Type B pancreatic cell (in vitro differentiated cells): ENCODE data around the gene FBXO34. TPM values are rescaled to one million over a fixed set of nuclear protein-coding genes. Genes with fewer than 3 reads are reported as not detected.
"Not testable (repeated sequence)": the region's sequence is repeated elsewhere in the genome, so short reads cannot be mapped to it uniquely, and the experiment has no call there.

Experiments
- DNase-seq: peaks from one replicate; pipeline ENCODE4 v3.0.0; 2021; ENCODE audit warnings: mixed read lengths; ENCODE audit not compliant: unreplicated experiment; ENCODE audit errors: extremely low spot score
- H3K27ac Mint-ChIP-seq: 2 replicates; pipeline ENCODE4 v1.8.0; 2021; ENCODE audit warnings: mild to moderate bottlenecking, mixed read lengths
- H3K27me3 Mint-ChIP-seq: 2 replicates; pipeline ENCODE4 v1.8.0; 2021; ENCODE audit warnings: mixed read lengths
- H3K36me3 Mint-ChIP-seq: 2 replicates; pipeline ENCODE4 v1.8.0; 2021; ENCODE audit warnings: mixed read lengths
- H3K4me1 Mint-ChIP-seq: one replicate; pipeline ENCODE4 v1.8.0; 2021; ENCODE audit warnings: mixed read lengths; ENCODE audit not compliant: unreplicated experiment
- H3K4me3 Mint-ChIP-seq: 2 replicates; pipeline ENCODE4 v1.8.0; 2021; ENCODE audit warnings: mild to moderate bottlenecking, mixed read lengths
- H3K9me3 Mint-ChIP-seq: 2 replicates; pipeline ENCODE4 v1.8.0; 2021; ENCODE audit warnings: mixed read lengths
- total RNA-seq: library from RNA; stranded (reverse); gene quantifications from 2 replicates; pipeline ENCODE4 v1.2.1, GENCODE V29; 2021; ENCODE audit warnings: low replicate concordance
- TF ChIP-seq, protein P1 (sequence below): fragments of 200-600 bp; sonication (generic); conservative IDR thresholded peaks from 2 replicates; pipeline ENCODE4 v1.5.0; 2021; ENCODE audit warnings: antibody characterized with exemption, mild to moderate bottlenecking

Gene FBXO34
- total RNA-seq, 1 donor from 2014 or later: 25.2 TPM

DNA sequence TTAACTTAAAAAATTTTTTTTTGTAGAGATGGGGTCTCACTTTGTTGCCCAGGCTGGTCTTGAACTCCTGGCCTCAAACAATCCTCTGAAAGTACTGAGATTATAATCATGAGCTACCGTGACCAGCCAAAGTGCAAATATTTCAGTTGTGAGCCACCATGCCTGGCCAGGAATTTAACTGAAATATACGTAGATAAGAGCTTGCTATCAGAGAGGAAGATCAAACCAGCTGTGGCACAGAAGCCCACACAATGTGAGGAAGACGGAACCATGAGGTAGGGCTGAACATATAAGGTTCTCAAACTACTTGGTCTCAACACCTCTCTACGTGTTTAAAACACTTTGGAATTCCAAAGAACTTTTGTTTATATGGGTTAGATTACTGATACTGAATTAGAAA, 111.3 kb downstream of the FBXO34 start:
- Mint-ChIP-seq H3K4me3 (no peak overlapping the region), H3K9me3 (no peaks in the 10 kb centered on the region), H3K4me1 (no peaks in the 10 kb centered on the region), H3K36me3 (peaks cover 27% of the 10 kb centered on the region), H3K27me3 (no peaks in the 10 kb centered on the region), H3K27ac (no peak overlapping the region)
- no peak for DNase-seq
- TF ChIP-seq, protein P1, sequence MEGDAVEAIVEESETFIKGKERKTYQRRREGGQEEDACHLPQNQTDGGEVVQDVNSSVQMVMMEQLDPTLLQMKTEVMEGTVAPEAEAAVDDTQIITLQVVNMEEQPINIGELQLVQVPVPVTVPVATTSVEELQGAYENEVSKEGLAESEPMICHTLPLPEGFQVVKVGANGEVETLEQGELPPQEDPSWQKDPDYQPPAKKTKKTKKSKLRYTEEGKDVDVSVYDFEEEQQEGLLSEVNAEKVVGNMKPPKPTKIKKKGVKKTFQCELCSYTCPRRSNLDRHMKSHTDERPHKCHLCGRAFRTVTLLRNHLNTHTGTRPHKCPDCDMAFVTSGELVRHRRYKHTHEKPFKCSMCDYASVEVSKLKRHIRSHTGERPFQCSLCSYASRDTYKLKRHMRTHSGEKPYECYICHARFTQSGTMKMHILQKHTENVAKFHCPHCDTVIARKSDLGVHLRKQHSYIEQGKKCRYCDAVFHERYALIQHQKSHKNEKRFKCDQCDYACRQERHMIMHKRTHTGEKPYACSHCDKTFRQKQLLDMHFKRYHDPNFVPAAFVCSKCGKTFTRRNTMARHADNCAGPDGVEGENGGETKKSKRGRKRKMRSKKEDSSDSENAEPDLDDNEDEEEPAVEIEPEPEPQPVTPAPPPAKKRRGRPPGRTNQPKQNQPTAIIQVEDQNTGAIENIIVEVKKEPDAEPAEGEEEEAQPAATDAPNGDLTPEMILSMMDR: no peak

DNA sequence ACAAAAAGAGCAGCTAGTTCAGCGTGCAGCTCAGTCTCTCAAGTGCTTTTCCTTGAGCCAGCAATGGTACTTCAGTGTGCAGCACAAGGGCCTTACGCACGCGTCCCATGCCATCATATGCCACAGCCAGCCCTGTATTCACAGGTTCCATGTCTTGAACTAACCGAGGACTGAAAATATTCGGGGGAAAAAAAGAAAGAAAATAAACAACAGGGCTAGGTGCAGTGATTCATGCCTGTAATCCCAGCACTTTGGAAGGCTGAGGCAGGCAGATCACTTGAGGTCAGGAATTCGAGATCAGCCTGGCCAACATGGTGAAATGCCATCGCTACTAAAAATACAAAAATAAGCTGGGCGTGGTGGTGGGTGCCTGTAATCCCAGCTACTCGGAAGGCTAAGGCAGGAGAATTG, 111.8 kb downstream of the FBXO34 start:
- not testable (repeated sequence) for H3K27me3 Mint-ChIP-seq, H3K4me3 Mint-ChIP-seq, DNase-seq, H3K4me1 Mint-ChIP-seq, H3K27ac Mint-ChIP-seq, H3K9me3 Mint-ChIP-seq
- H3K36me3 Mint-ChIP-seq: peaks cover 25% of the 10 kb centered on the region

DNA sequence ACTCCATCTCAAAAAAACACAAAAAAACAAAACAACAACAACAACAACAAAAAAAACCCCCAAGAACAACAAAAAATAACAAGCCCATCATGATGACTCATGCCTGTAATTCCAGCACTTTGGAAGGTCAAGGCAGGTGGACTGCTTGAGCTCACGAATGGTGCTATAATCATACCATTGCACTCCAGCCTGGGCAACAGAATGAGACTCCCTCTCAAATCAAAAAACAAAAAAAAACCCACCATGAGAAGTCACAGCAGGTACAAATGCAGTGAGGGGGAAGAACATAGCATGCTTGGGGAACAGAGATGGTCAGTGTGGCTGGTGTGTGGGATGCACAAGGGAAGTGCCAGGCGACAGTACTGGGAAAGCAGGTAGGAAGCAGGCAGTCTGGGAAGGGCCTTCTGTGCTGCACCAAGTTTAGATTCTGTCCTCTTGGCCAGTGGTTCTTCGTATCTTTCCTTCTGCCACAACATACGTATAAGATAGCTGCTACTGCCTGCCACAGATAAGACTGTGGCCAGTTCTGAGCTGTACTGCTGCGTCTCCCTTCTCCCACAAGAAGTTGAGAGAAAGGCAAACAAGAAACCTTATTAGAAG, 112.4 kb downstream of the FBXO34 start:
- no peak overlapping the region for H3K27ac Mint-ChIP-seq
- no peaks in the 10 kb centered on the region for H3K4me1 Mint-ChIP-seq
- DNase-seq: no peak
- H3K4me3 Mint-ChIP-seq: no peak overlapping the region
- peaks cover 22% of the 10 kb centered on the region for H3K36me3 Mint-ChIP-seq
- no peaks in the 10 kb centered on the region for H3K9me3 Mint-ChIP-seq
- TF ChIP-seq, protein P1: no peak
- no peaks in the 10 kb centered on the region for H3K27me3 Mint-ChIP-seq

DNA sequence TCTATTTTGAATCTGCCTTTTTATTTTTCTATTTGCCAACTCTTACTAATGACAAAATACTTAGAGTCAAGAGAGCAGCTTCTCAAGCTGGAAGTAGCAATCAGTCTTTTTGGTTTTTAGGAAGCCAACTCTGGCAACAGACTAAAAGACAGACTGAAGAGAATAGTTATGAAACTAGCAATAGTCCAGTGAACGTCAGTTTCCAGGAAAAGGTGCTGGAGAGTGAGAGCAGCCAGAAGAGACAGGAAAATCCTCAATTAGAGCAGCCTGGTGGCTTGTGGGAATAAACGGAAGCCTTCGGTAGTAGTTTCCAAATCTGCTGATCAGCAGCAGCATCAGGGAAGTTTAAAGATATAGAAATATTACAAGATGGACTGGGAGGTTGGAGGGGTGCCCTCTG, 113.3 kb downstream of the FBXO34 start:
- Mint-ChIP-seq H3K4me3 (no peak overlapping the region), H3K4me1 (no peaks in the 10 kb centered on the region), H3K36me3 (peaks cover 22% of the 10 kb centered on the region), H3K9me3 (no peaks in the 10 kb centered on the region), H3K27ac (no peak overlapping the region), H3K27me3 (no peaks in the 10 kb centered on the region)
- DNase-seq: no peak
- TF ChIP-seq, protein P1: no peak

DNA sequence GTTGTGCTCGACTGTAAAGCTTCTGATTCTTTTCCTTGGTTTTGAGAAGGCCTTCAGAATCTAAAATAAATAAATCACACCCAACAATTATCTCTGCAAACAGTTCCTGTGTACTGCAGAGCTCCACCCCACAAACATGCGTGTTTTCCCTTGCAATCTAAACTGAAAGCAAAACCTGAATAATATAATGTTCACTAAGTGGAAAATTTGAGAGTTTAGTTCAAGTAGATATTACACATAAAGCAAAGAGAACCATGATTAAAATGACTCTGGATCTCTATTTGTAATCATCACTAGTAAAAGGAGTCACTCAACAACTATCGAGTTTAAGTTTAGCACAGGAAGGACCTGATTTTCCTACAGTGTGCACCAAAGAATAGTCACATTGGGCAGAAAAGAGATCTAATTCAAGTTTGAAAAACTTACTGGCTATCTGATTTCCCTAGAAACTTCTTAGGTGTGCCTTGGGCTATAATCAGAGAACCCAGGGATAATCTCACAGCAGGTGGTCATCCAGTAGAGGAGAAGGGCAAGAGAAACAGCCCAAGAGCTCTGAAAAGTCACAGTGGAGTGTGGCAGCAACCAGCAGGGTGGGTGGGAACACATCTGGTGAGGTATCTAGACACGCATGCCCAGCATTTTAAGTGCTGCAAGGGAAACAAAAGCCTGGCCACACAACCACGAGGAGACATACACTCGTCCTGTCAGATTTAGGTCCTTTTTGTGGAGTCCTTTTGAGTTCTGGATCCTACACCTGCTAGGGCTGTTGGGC, 115.0 kb downstream of the FBXO34 start:
- Mint-ChIP-seq H3K4me3 (no peak overlapping the region), H3K9me3 (no peaks in the 10 kb centered on the region), H3K27me3 (no peaks in the 10 kb centered on the region), H3K4me1 (no peaks in the 10 kb centered on the region), H3K27ac (peak overlapping the region; percentile 82), H3K36me3 (peaks cover 17% of the 10 kb centered on the region)
- no peak for DNase-seq
- TF ChIP-seq, protein P1: no peak

DNA sequence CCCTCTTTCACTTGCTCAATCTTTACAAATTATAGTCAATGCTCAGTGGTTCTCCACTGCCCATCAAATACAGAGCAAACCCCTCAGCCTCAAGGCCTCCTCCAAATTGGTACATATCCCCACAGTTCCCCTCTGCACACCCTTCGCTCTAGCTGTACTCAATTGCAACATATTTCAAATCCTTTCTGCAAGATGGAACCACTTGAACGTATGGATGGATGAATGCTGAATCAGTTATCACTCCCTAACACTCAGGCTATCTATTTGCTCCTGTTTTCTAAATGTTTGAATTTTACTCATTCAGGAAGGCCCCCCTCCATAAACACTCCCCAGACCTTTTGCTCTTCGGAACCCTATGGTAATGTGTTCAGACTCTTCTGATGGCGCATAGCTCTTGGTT, 115.9 kb downstream of the FBXO34 start:
- DNase-seq: no peak
- H3K4me1 Mint-ChIP-seq: no peaks in the 10 kb centered on the region

More for the DNA sequence above, 115.9 kb downstream of the FBXO34 start:
- H3K9me3 Mint-ChIP-seq: no peaks in the 10 kb centered on the region
- peaks cover 14% of the 10 kb centered on the region for H3K36me3 Mint-ChIP-seq
- H3K27me3 Mint-ChIP-seq: no peaks in the 10 kb centered on the region
- H3K4me3 Mint-ChIP-seq: no peak overlapping the region
- peak overlapping the region; percentile 16 for H3K27ac Mint-ChIP-seq
- TF ChIP-seq, protein P1: no peak
